K562 (cell line): ENCODE data around the gene HSPB1. TPM values are rescaled to one million over a fixed set of nuclear protein-coding genes. Genes with fewer than 3 reads are reported as not detected.

Experiments
- E2F3 ChIP-seq: fragments of 250-450 bp; sonication (Bioruptor Pico); IDR thresholded peaks from 2 replicates; pipeline ENCODE4 v1.4.0; 2020; ENCODE audit warnings: mild to moderate bottlenecking
- ELF2 ChIP-seq: fragments of 250-450 bp; sonication (Bioruptor Pico); IDR thresholded peaks from 2 replicates; pipeline ENCODE4 v1.5.0; 2021; ENCODE audit warnings: mild to moderate bottlenecking
- KAT8 ChIP-seq: fragments of 450-650 bp; IDR thresholded peaks from 2 replicates; pipeline ENCODE4 v1.6.1; 2016; ENCODE audit warnings: low read depth, mild to moderate bottlenecking
- KDM5B ChIP-seq: fragments of 200-600 bp; sonication (generic); IDR thresholded peaks from 2 replicates; pipeline ENCODE4 v1.6.1; 2012; ENCODE audit warnings: low read depth, mild to moderate bottlenecking, moderate library complexity, low read length, control low read depth, inconsistent platforms; ENCODE audit not compliant: insufficient replicate concordance
- LCOR ChIP-seq: sonication (generic); formaldehyde crosslinking; IDR thresholded peaks from 2 replicates; pipeline ENCODE4 v1.8.0; 2022; ENCODE audit warnings: mild to moderate bottlenecking, missing genetic modification reagents
- PHTF2 ChIP-seq: fragments of 250-450 bp; sonication (Bioruptor Pico); IDR thresholded peaks from 2 replicates; pipeline ENCODE4 v1.5.0; 2021; ENCODE audit warnings: mild to moderate bottlenecking
- POLR2AphosphoS5 ChIP-seq: IDR thresholded peaks from 2 replicates; pipeline ENCODE4 v1.6.1; 2011; ENCODE audit warnings: mild to moderate bottlenecking, low read depth, low read length, moderate library complexity; ENCODE audit not compliant: control insufficient read depth, insufficient read depth
- RB1 ChIP-seq: fragments of 450-650 bp; IDR thresholded peaks from 2 replicates; pipeline ENCODE4 v1.6.1; 2017; ENCODE audit warnings: low read depth, mild to moderate bottlenecking
- SMC3 ChIP-seq: conservative IDR thresholded peaks from 2 replicates; pipeline ENCODE4 v1.6.1; 2011; ENCODE audit warnings: low read depth, low read length, improper control_type of control experiment; ENCODE audit not compliant: insufficient read depth
- SP2 ChIP-seq: IDR thresholded peaks from 2 replicates; pipeline ENCODE4 v1.6.1; 2011; ENCODE audit warnings: mild to moderate bottlenecking, low read depth, low read length, moderate library complexity; ENCODE audit not compliant: poor library complexity, severe bottlenecking; ENCODE audit errors: extremely low read depth
- TAF15 ChIP-seq: fragments of 200-400 bp; formaldehyde crosslinking; IDR thresholded peaks from 2 replicates; pipeline ENCODE4 v1.6.1; 2017; ENCODE audit warnings: mild to moderate bottlenecking, low read depth, low read length, moderate library complexity
- ZC3H4 ChIP-seq: sonication (generic); formaldehyde crosslinking; IDR thresholded peaks from 2 replicates; pipeline ENCODE4 v1.9.0; 2021; ENCODE audit warnings: missing genetic modification reagents, borderline replicate concordance
- ZFP30 ChIP-seq: fragments of 250-450 bp; sonication (Bioruptor Pico); IDR thresholded peaks from 2 replicates; pipeline ENCODE4 v1.8.0; 2022; ENCODE audit warnings: moderate library complexity, mild to moderate bottlenecking, inconsistent platforms, borderline replicate concordance
- ZNF282 ChIP-seq: sonication (generic); formaldehyde crosslinking; IDR thresholded peaks from 2 replicates; pipeline ENCODE4 v1.8.1; 2023; ENCODE audit warnings: missing genetic modification reagents
- ZNF41 ChIP-seq: fragments of 250-450 bp; sonication (Bioruptor Pico); conservative IDR thresholded peaks from 2 replicates; pipeline ENCODE4 v1.4.0; 2020; ENCODE audit warnings: mild to moderate bottlenecking
- ZNF583 ChIP-seq: fragments of 250-450 bp; sonication (Bioruptor Pico); IDR thresholded peaks from 2 replicates; pipeline ENCODE4 v1.4.0; 2020
- polyA plus RNA-seq, 8 experiments: library from polyadenylated mRNA; depleted of rRNA in 4 of 8; stranded (reverse) in 5 of 8; unstranded in 3 of 8; fragments of >200 nt; fragmentation: Nextera tagmentation in 2 of 8; fragmentation: Illumina TruSeq in 1 of 8; extraction: Ambion mirVana in 2 of 8; extraction: Trizol in 1 of 8; gene quantifications; 2 replicates each; pipeline versions ENCODE4 v1.2.1 to v1.2.3, GENCODE V29; 2011 to 2014; ENCODE audit warnings: inconsistent platforms in 1 of 8, missing spikeins in 1 of 8
- total RNA-seq, 7 experiments: library from RNA; depleted of rRNA in 6 of 7; stranded (reverse); fragments of >200 nt in 6 of 7; fragmentation: Illumina TruSeq in 2 of 7; extraction: Trizol in 2 of 7; gene quantifications; 2 replicates each; pipeline versions ENCODE4 v1.2.1 to v1.2.3, GENCODE V29; 2011 to 2021; ENCODE audit warnings: low replicate concordance in 1 of 7
- TF ChIP-seq, protein P1 (sequence below): IDR thresholded peaks from 2 replicates; pipeline ENCODE4 v1.6.1; 2016; ENCODE audit warnings: missing genetic modification characterization, missing compliant biosample characterization
- TF ChIP-seq, protein P2 (sequence below): fragments of 450-650 bp; IDR thresholded peaks from 2 replicates; pipeline ENCODE4 v1.6.1; 2017; ENCODE audit warnings: mild to moderate bottlenecking, moderate library complexity
- TF ChIP-seq, protein P3 (sequence below): fragments of 450-650 bp; formaldehyde crosslinking; IDR thresholded peaks from 2 replicates; pipeline ENCODE4 v1.4.0; 2022; ENCODE audit warnings: missing genetic modification characterization
- TF ChIP-seq, protein P4 (sequence below): sonication (generic); formaldehyde crosslinking; IDR thresholded peaks from 2 replicates; pipeline ENCODE4 v1.8.1; 2023; ENCODE audit warnings: mild to moderate bottlenecking, missing genetic modification reagents

HSPB1 gene
- total and polyA plus RNA-seq, 9 of the 15 experiments (the other 6 are each of a cell fraction or from before 2014, with no cell fraction given), result 27.1 to 522 (median 138) TPM

- TF ChIP-seq, protein P1, sequence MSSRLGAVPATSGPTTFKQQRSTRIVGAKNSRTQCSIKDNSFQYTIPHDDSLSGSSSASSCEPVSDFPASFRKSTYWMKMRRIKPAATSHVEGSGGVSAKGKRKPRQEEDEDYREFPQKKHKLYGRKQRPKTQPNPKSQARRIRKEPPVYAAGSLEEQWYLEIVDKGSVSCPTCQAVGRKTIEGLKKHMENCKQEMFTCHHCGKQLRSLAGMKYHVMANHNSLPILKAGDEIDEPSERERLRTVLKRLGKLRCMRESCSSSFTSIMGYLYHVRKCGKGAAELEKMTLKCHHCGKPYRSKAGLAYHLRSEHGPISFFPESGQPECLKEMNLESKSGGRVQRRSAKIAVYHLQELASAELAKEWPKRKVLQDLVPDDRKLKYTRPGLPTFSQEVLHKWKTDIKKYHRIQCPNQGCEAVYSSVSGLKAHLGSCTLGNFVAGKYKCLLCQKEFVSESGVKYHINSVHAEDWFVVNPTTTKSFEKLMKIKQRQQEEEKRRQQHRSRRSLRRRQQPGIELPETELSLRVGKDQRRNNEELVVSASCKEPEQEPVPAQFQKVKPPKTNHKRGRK (tag), result no peak
- TF ChIP-seq KAT8 (no peak), SMC3 (no peak), ZNF41 (CRISPR knock-in tag) (no peak), RB1 (no peak; the same call in 1 of the 2 replicates), ZFP30 (CRISPR knock-in tag) (no peak), ZC3H4 (CRISPR knock-in tag) (peak; percentile 95; the same call in 1 of the 2 replicates), KDM5B (peak; percentile 42), E2F3 (CRISPR knock-in tag) (no peak), ELF2 (CRISPR knock-in tag) (no peak), PHTF2 (CRISPR knock-in tag) (peak; percentile 95; the same call in 1 of the 2 replicates), ZNF282 (CRISPR knock-in tag) (no peak), LCOR (CRISPR knock-in tag) (peak; percentile 55; the same call in 1 of the 2 replicates), ZNF583 (CRISPR knock-in tag) (0 out of 2 replicates have a peak, but pooled peaks have one; percentile 7), SP2 (no peak), POLR2AphosphoS5 (peak; percentile 75; the same call in 1 of the 2 replicates), TAF15 (no peak)
- TF ChIP-seq, protein P2, sequence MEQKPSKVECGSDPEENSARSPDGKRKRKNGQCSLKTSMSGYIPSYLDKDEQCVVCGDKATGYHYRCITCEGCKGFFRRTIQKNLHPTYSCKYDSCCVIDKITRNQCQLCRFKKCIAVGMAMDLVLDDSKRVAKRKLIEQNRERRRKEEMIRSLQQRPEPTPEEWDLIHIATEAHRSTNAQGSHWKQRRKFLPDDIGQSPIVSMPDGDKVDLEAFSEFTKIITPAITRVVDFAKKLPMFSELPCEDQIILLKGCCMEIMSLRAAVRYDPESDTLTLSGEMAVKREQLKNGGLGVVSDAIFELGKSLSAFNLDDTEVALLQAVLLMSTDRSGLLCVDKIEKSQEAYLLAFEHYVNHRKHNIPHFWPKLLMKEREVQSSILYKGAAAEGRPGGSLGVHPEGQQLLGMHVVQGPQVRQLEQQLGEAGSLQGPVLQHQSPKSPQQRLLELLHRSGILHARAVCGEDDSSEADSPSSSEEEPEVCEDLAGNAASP, result no peak
- TF ChIP-seq, protein P3, sequence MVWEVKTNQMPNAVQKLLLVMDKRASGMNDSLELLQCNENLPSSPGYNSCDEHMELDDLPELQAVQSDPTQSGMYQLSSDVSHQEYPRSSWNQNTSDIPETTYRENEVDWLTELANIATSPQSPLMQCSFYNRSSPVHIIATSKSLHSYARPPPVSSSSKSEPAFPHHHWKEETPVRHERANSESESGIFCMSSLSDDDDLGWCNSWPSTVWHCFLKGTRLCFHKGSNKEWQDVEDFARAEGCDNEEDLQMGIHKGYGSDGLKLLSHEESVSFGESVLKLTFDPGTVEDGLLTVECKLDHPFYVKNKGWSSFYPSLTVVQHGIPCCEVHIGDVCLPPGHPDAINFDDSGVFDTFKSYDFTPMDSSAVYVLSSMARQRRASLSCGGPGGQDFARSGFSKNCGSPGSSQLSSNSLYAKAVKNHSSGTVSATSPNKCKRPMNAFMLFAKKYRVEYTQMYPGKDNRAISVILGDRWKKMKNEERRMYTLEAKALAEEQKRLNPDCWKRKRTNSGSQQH (CRISPR knock-in tag), result no peak
- TF ChIP-seq, protein P4, sequence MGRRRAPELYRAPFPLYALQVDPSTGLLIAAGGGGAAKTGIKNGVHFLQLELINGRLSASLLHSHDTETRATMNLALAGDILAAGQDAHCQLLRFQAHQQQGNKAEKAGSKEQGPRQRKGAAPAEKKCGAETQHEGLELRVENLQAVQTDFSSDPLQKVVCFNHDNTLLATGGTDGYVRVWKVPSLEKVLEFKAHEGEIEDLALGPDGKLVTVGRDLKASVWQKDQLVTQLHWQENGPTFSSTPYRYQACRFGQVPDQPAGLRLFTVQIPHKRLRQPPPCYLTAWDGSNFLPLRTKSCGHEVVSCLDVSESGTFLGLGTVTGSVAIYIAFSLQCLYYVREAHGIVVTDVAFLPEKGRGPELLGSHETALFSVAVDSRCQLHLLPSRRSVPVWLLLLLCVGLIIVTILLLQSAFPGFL, result no peak
These were observed 1.0 kb downstream of the HSPB1 start (continued) for GRCh38 chr7:76303202-76304147.
